Measurements from ENCODE around the gene PLXNA4. TPM values are rescaled to one million over a fixed set of nuclear protein-coding genes. Genes with fewer than 3 reads are reported as not detected.

Gene PLXNA4
- total and polyA plus RNA-seq, 10 donors: 0.15 to 14.7 (median 8.7) TPM

GRCh38 chr7:132607656-132608055 is 31.4 kb upstream of the PLXNA4 start:
- 71 to 90% (median 83%) methylated on average over 2 of the region's 2 CpGs for WGBS, 5 donors
- H3K36me3 ChIP-seq: no peaks in the 10 kb centered on the region
- intact Hi-C loops (cut with DNase I; ENCODE audit: low total_unique reads): no loop called here
- no peak for TF ChIP-seq POLR2A (IDR thresholded peaks at IDR 0.05)
- no peak for TF ChIP-seq CTCF (IDR thresholded peaks at IDR 0.05 in 8 of 11, conservative IDR thresholded peaks at IDR 0.05 in 3 of 11)
- TF ChIP-seq POLR2AphosphoS5 (IDR thresholded peaks at IDR 0.05): no peak
- H3K27me3 ChIP-seq (replicated peaks in 1 of 7): peaks cover 0 to 16% (median 0%) of the 10 kb centered on the region in 7 donors
- no peak overlapping the region for H3K27ac ChIP-seq
- DNase-seq: no peak
- H3K9me3 ChIP-seq: no peaks in the 10 kb centered on the region
- no peaks in the 10 kb centered on the region for H3K4me1 ChIP-seq
- no peak overlapping the region for H3K4me3 ChIP-seq

- 63 to 78% (median 64%) methylated on average over 4 of the region's 4 CpGs for WGBS, 5 donors
- Histone ChIP-seq H3K27ac (no peak overlapping the region), H3K4me1 (no peaks in the 10 kb centered on the region), H3K27me3 (replicated peaks in 1 of 7) (no peaks in the 10 kb centered on the region), H3K36me3 (no peaks in the 10 kb centered on the region), H3K4me3 (no peak overlapping the region), H3K9me3 (no peaks in the 10 kb centered on the region)
- no peak for TF ChIP-seq POLR2AphosphoS5 (IDR thresholded peaks at IDR 0.05)
- TF ChIP-seq CTCF (IDR thresholded peaks at IDR 0.05 in 8 of 11, conservative IDR thresholded peaks at IDR 0.05 in 3 of 11): no peak
- no peak for TF ChIP-seq POLR2A (IDR thresholded peaks at IDR 0.05)
- no peak for DNase-seq
- intact Hi-C loops (cut with DNase I; ENCODE audit: low total_unique reads): no loop called here
Measured at GRCh38 chr7:132604121-132604520, 27.9 kb upstream of the PLXNA4 start.

- intact Hi-C loops (cut with DNase I; ENCODE audit: low total_unique reads): no loop called here
- no peak for DNase-seq
- H3K4me3 ChIP-seq: no peak overlapping the region
- TF ChIP-seq POLR2A (IDR thresholded peaks at IDR 0.05) (no peak), POLR2AphosphoS5 (IDR thresholded peaks at IDR 0.05) (no peak), CTCF (IDR thresholded peaks at IDR 0.05 in 8 of 11, conservative IDR thresholded peaks at IDR 0.05 in 3 of 11) (no peak)
- no peaks in the 10 kb centered on the region for H3K9me3 ChIP-seq
- H3K4me1 ChIP-seq: no peaks in the 10 kb centered on the region
- H3K27me3 ChIP-seq (replicated peaks in 1 of 7): no peaks in the 10 kb centered on the region
- WGBS, 5 donors: 73 to 79% (median 76%) methylated on average over 6 of the region's 6 CpGs
- no peak overlapping the region for H3K27ac ChIP-seq
- H3K36me3 ChIP-seq: no peaks in the 10 kb centered on the region
Measured at GRCh38 chr7:132603220-132603833, 27.1 kb upstream of the PLXNA4 start.

- no peak for DNase-seq
- H3K4me3 ChIP-seq: no peak overlapping the region
- H3K4me1 ChIP-seq: no peaks in the 10 kb centered on the region
- H3K27me3 ChIP-seq (replicated peaks in 1 of 7): no peaks in the 10 kb centered on the region
- intact Hi-C loops (cut with DNase I; ENCODE audit: low total_unique reads): no loop called here
- no peaks in the 10 kb centered on the region for H3K9me3 ChIP-seq
- H3K36me3 ChIP-seq: no peaks in the 10 kb centered on the region
- TF ChIP-seq CTCF (IDR thresholded peaks at IDR 0.05 in 8 of 11, conservative IDR thresholded peaks at IDR 0.05 in 3 of 11) (no peak), POLR2AphosphoS5 (IDR thresholded peaks at IDR 0.05) (no peak), POLR2A (IDR thresholded peaks at IDR 0.05) (no peak)
- no peak overlapping the region for H3K27ac ChIP-seq
- 71 to 76% (median 74%) methylated on average over 1 of the region's 1 CpG for WGBS, 5 donors
Measured at GRCh38 chr7:132601783-132602182, 25.5 kb upstream of the PLXNA4 start.
